Mucosa of gallbladder (tissue), 1 donor: ENCODE data around the gene CHCHD6. TPM values are rescaled to one million over a fixed set of nuclear protein-coding genes. Genes with fewer than 3 reads are reported as not detected.

ENCODE experiments used
- DNase-seq: peaks from one replicate; pipeline ENCODE4 v3.0.0-alpha.2; 2020; ENCODE audit warnings: low spot score
- total RNA-seq: library from RNA; stranded (reverse); gene quantifications from one replicate; pipeline ENCODE4 v1.2.1, GENCODE V29; 2021
- donor health status: DM: no; HTN: no; CAD: no.

Gene CHCHD6
- 12.3 TPM for total RNA-seq

GRCh38 chr3:126703512-126704493, at the start of gene CHCHD6:
TSS of gene CHCHD6 (plus strand) at chr3:126704240. CDS start at chr3:126704313, 73 bp downstream.
- DNase-seq, result peak; percentile 96

- DNase-seq, result peak; percentile 78
These were observed 49.3 kb upstream of the CHCHD6 start, which contains the start of gene TXNRD3 for GRCh38 chr3:126654571-126655383. TSS of gene TXNRD3 (minus strand) at chr3:126655124.

GRCh38 chr3:126655887-126656286, 48.2 kb upstream of the CHCHD6 start:
- DNase-seq, result no peak

GRCh38 chr3:126656371-126657134, 47.5 kb upstream of the CHCHD6 start:
- no peak for DNase-seq

GRCh38 chr3:126657901-126658300, 46.1 kb upstream of the CHCHD6 start:
- no peak for DNase-seq

- no peak for DNase-seq
These were observed 45.5 kb upstream of the CHCHD6 start for GRCh38 chr3:126658584-126658983.

- no peak for DNase-seq
These were observed 43.8 kb upstream of the CHCHD6 start for GRCh38 chr3:126659915-126660886.

- DNase-seq, result no peak
These were observed 42.3 kb upstream of the CHCHD6 start for GRCh38 chr3:126661532-126662364.

GRCh38 chr3:126663257-126663656, 40.8 kb upstream of the CHCHD6 start:
- DNase-seq, result no peak

GRCh38 chr3:126663750-126664149, 40.3 kb upstream of the CHCHD6 start:
- no peak for DNase-seq

GRCh38 chr3:126664591-126665214, 39.3 kb upstream of the CHCHD6 start:
- no peak for DNase-seq

GRCh38 chr3:126665221-126665936, 38.7 kb upstream of the CHCHD6 start:
- DNase-seq, result no peak

- DNase-seq, result no peak
These were observed 37.9 kb upstream of the CHCHD6 start for GRCh38 chr3:126665959-126666657.

GRCh38 chr3:126666658-126667528, 37.1 kb upstream of the CHCHD6 start:
- DNase-seq, result no peak

- no peak for DNase-seq
These were observed 36.2 kb upstream of the CHCHD6 start for GRCh38 chr3:126667631-126668449.
